Hematopoietic multipotent progenitor cell treated with erythropoietin and hydrocortisone succinate and interleukin-3 and kit ligand, for 4 days (in vitro differentiated cells): Measurements from ENCODE around the gene ARSB.
"Not testable (repeated sequence)": the region's sequence is repeated elsewhere in the genome, so short reads cannot be mapped to it uniquely, and the experiment has no call there.

Experiments
- DNase-seq: peaks from one replicate; pipeline ENCODE4 v3.0.0-alpha.2; 2015

The ARSB gene

GRCh38 chr5:78771260-78772205 lies 213.6 kb downstream of the ARSB start:
- peak; percentile 63 for DNase-seq

- DNase-seq, result no peak
Observed at GRCh38 chr5:78768781-78769380, 216.2 kb downstream of the ARSB start.

- DNase-seq, result no peak
Observed at GRCh38 chr5:78766412-78766762, 218.7 kb downstream of the ARSB start.

GRCh38 chr5:78765756-78766411 lies 219.2 kb downstream of the ARSB start:
- DNase-seq, result no peak

- DNase-seq, result no peak
Observed at GRCh38 chr5:78765116-78765515, 220.0 kb downstream of the ARSB start.

- DNase-seq, result no peak
Observed at GRCh38 chr5:78763659-78764189, 221.4 kb downstream of the ARSB start.

- not testable (repeated sequence) for DNase-seq
Observed at GRCh38 chr5:78762743-78763142, 222.4 kb downstream of the ARSB start.

- peak; percentile 6 for DNase-seq
Observed at GRCh38 chr5:78761840-78762239, 223.3 kb downstream of the ARSB start.

GRCh38 chr5:78760770-78761169 lies 224.3 kb downstream of the ARSB start:
- peak; percentile 18 for DNase-seq

GRCh38 chr5:78760366-78760765 lies 224.7 kb downstream of the ARSB start:
- DNase-seq, result peak; percentile 41

- DNase-seq, result no peak
Observed at GRCh38 chr5:78758169-78758839, 226.8 kb downstream of the ARSB start.

GRCh38 chr5:78757269-78758053 lies 227.6 kb downstream of the ARSB start:
- DNase-seq, result peak; percentile 4

GRCh38 chr5:78756858-78757257 lies 228.3 kb downstream of the ARSB start:
- DNase-seq, result no peak

- no peak for DNase-seq
Observed at GRCh38 chr5:78755822-78756429, 229.2 kb downstream of the ARSB start.

GRCh38 chr5:78754655-78755054 lies 230.5 kb downstream of the ARSB start:
- no peak for DNase-seq

GRCh38 chr5:78753093-78753531 lies 232.0 kb downstream of the ARSB start:
- no peak for DNase-seq

GRCh38 chr5:78751872-78752271 lies 233.2 kb downstream of the ARSB start:
- DNase-seq, result no peak

- no peak for DNase-seq
Observed at GRCh38 chr5:78750281-78750680, 234.8 kb downstream of the ARSB start.

GRCh38 chr5:78747705-78748359 lies 237.3 kb downstream of the ARSB start:
- no peak for DNase-seq

GRCh38 chr5:78747055-78747454 lies 238.1 kb downstream of the ARSB start:
- no peak for DNase-seq
